ENCODE results near the gene TMEM134. TPM values are rescaled to one million over a fixed set of nuclear protein-coding genes. Genes with fewer than 3 reads are reported as not detected.

TMEM134 gene
- total and polyA plus RNA-seq, 11 donors, result 67.0 to 146 (median 83.6) TPM

- H3K4me1 ChIP-seq, result peaks cover 0 to 38% (median 5%) of the 10 kb centered on the region in 12 donors
- no peaks in the 10 kb centered on the region for H3K9me3 ChIP-seq
- peak within 1 kb of the TSS in 8 of 12 donors; percentile 15 to 33 (median 28) for H3K4me3 ChIP-seq
- ATAC-seq (peak in 3 of 4 donors; percentile 42 to 68 (median 57)), DNase-seq (peak in 3 of 5 donors; percentile 47 to 80 (median 52))
- 61 to 84% (median 69%) methylated on average over 21 to 33 of the region's 33 CpGs for WGBS, 4 donors
- H3K36me3 ChIP-seq, result no peaks in the 10 kb centered on the region
- TF ChIP-seq CTCF (IDR thresholded peaks at IDR 0.05) (peak in 4 of 12 donors; percentile 8 to 31 (median 22)), POLR2A (IDR thresholded peaks at IDR 0.05) (no peak)
- no peaks in the 10 kb centered on the region for H3K27me3 ChIP-seq
- H3K27ac ChIP-seq, result peak within 1 kb of the TSS in 11 of 12 donors; percentile 1 to 69 (median 27)
- intact Hi-C loops (cut with DNase I), result no loop called here
These were observed 16.7 kb downstream of the TMEM134 start, which contains the start of gene GPR152 for GRCh38 chr11:67452141-67452952. Gene GPR152, minus strand, starts transcription at chr11:67452729. Its CDS starts 5 bp downstream, at chr11:67452724.

GRCh38 chr11:67451658-67451976 lies 17.4 kb downstream of the TMEM134 start:
- 92 to 97% (median 94%) methylated on average over 13 to 14 of the region's 14 CpGs for WGBS, 4 donors
- no peaks in the 10 kb centered on the region for H3K36me3 ChIP-seq
- H3K27ac ChIP-seq, result peak overlapping the region in 8 of 12 donors; percentile 1 to 69 (median 41)
- no peaks in the 10 kb centered on the region for H3K9me3 ChIP-seq
- no peaks in the 10 kb centered on the region for H3K27me3 ChIP-seq
- peaks cover 0 to 38% (median 5%) of the 10 kb centered on the region in 12 donors for H3K4me1 ChIP-seq
- DNase-seq (peak in 1 of 5 donors; percentile 21), ATAC-seq (no peak)
- intact Hi-C loops (cut with DNase I), result no loop called here
- H3K4me3 ChIP-seq, result no peak overlapping the region
- TF ChIP-seq POLR2A (IDR thresholded peaks at IDR 0.05) (no peak), CTCF (IDR thresholded peaks at IDR 0.05) (no peak)

GRCh38 chr11:67450796-67451657 lies 18.0 kb downstream of the TMEM134 start:
- intact Hi-C loops (cut with DNase I), result no loop called here
- DNase-seq (no peak), ATAC-seq (no peak)
- no peak overlapping the region for H3K4me3 ChIP-seq
- H3K27ac ChIP-seq, result no peak overlapping the region
- H3K36me3 ChIP-seq, result no peaks in the 10 kb centered on the region
- H3K9me3 ChIP-seq, result no peaks in the 10 kb centered on the region
- no peaks in the 10 kb centered on the region for H3K27me3 ChIP-seq
- WGBS, 4 donors, result 90 to 93% (median 91%) methylated on average over 20 to 25 of the region's 25 CpGs
- peaks cover 0 to 38% (median 5%) of the 10 kb centered on the region in 12 donors for H3K4me1 ChIP-seq
- TF ChIP-seq POLR2A (IDR thresholded peaks at IDR 0.05) (no peak), CTCF (IDR thresholded peaks at IDR 0.05) (no peak)

All from heart left ventricle (tissue), 16 donors.